ENCODE results near the gene OTOA.
"Not testable (repeated sequence)": the region's sequence is repeated elsewhere in the genome, so short reads cannot be mapped to it uniquely, and the experiment has no call there.

Gene OTOA

DNA sequence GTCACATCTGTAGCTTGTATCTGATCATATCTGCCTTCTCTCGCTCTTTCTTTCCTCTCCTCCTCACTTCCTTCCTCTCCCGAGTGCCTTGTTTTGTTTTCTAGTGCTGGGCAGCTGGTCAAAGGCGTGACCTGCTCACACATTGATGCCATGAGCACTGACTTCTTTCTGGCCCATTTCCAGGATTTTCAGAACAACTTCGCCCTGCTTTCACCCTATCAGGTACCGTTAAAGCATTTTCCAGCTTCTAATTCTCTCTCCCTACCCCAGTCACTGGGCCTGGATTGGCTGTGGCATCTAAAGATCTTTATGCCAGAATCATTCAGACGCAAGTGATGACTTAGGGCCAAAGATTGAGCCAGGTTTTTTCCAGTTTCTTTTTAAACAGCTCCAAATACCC lies 55.5 kb downstream of the OTOA start:
- FAIRE-seq (no peak), DNase-seq (ENCODE audit: low spot score) (no peak)

DNA sequence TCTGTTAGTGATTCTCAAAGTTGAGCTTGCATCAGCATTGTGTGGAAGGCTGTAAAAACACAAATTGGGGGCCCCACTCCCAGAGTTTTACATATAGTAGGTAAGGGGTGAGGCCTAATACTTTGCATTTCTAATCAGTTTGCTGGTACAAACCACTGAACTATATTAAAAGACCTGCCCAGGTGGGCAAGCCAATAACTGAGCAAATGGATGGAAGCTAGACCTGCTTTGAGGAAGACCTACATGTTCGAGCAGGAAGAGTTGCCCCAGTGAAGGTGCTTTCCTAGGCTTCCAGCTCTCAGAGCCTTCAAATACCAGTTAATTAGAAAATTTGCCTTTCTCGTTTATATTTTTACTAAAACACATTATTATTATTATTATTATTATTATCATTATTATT lies 56.8 kb downstream of the OTOA start:
- DNase-seq (ENCODE audit: low spot score): no peak
- no peak for FAIRE-seq

DNA sequence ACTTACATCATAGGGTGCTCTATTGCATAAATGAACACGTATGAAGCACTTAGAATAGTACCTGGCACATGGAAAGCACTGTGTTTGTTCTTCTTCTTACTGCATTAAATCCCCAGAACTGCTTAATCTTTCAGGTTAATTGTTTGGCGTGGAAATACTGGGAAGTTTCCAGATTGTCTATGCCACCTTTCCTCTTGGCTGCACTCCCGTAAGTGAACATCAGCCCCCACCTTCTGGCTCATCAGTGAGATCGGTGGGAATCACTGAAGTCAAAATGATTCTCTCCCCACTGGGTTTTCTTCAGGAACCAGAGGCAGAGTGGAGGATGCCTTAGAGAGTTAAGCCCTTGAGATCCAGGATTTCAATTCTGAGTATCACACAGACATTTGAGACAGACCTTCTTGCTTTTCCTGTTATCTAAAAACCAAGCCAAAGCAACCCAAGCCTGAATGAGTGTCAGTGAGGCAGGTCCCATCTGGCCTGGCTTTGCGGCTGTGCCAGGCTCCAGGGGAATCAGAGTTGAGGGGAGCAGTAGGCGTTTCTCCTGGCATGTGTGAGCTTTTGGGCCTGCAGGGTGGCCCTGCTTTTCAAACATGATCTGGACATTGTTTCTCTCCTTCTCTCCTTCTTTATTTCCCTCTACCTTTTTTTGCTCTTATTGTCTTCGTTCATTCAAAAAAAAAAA lies 59.1 kb downstream of the OTOA start:
- FAIRE-seq: no peak
- no peak for DNase-seq (ENCODE audit: low spot score)

GRCh38 chr16:21723532-21723931 lies 59.8 kb downstream of the OTOA start:
- DNase-seq (ENCODE audit: low spot score): no peak
- no peak for FAIRE-seq

DNA sequence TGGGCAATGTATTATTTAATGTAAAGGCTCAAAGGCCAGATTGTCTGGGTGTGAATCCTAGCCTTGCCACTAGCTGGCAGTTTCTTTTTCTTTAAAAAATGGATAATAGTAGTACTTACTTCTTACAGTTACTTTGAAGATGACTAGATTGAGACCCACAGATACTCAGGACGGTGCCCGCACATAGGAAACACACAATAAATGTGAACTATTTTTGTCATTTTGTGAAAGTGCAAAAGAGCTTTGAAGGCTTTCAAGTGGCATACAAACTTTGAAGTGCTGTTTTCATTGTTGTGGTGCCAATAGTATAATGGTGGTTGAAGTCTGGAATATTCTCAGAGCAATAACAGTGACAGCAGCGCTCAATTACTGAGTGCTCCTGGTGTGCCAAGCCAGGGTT lies 63.6 kb downstream of the OTOA start:
- FAIRE-seq: no peak
- no peak for DNase-seq (ENCODE audit: low spot score)

GRCh38 chr16:21731233-21731632 lies 67.5 kb downstream of the OTOA start:
- not testable (repeated sequence) for DNase-seq (ENCODE audit: low spot score); FAIRE-seq

DNA sequence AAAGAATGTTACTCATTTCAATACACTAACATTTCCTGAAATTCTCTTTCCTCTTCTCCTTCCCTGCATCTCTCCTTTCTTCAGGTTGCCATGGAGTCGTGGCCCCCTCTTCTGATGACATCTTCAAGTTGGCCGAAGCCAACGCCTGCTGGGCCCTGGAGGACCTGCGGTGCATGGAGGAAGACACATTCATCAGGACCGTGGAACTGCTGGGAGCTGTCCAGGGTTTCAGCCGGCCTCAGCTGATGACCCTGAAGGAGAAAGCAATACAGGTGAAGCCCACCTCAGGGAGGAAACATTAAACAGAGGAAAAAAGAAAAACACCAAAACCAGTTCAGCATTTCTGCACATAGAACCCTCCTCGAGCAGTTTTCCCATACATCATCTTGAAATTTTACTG lies 76.9 kb downstream of the OTOA start:
- FAIRE-seq; DNase-seq (ENCODE audit: low spot score): not testable (repeated sequence)

- FAIRE-seq; DNase-seq (ENCODE audit: low spot score): not testable (repeated sequence)
Measured at GRCh38 chr16:21756192-21757079, 92.7 kb downstream of the OTOA start.

- DNase-seq (ENCODE audit: low spot score); FAIRE-seq: not testable (repeated sequence)
Measured at GRCh38 chr16:21757080-21757671, 93.4 kb downstream of the OTOA start.

DNA sequence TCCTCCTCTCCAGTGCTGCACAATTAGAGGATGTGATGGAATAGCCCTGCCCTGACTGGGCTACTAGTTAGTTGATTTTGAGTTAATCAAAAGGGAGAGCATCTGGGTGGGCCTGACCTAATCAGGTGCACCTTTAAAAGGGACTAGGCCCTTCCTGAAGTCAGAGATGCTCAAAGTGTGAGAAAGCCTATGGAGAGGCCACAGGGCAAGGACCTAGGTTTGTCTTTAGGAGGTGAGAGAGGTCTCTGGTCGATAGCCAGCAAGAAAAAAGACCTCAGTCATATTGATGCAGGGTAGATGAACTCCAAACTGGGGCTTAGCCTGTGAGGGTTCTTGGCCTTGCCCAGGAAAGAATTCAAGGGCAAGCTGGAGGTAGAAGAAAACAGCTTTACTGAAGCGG lies 104.5 kb downstream of the OTOA start:
- not testable (repeated sequence) for DNase-seq (ENCODE audit: low spot score); FAIRE-seq

GRCh38 chr16:21768810-21769209 lies 105.0 kb downstream of the OTOA start:
- FAIRE-seq; DNase-seq (ENCODE audit: low spot score): not testable (repeated sequence)

DNA sequence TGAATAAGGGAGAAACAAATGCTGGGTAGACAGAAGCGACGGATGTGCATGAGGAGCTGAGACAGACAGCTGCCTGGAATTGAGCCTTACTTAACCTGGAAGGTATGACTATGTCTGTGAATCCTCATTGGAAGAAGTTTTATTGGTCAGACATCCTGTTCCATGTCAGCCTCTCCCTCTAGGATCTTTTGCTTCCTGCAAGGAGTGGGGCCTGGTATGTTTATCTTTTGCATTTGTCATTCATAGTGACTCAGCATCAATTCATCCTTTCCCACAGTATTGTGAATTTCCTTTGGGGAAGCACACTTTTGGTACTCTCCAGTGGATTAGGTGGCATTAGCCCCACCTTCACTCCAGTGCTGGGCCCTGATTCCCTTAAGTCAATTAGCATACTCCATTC lies 105.5 kb downstream of the OTOA start:
- DNase-seq (ENCODE audit: low spot score); FAIRE-seq: not testable (repeated sequence)

DNA sequence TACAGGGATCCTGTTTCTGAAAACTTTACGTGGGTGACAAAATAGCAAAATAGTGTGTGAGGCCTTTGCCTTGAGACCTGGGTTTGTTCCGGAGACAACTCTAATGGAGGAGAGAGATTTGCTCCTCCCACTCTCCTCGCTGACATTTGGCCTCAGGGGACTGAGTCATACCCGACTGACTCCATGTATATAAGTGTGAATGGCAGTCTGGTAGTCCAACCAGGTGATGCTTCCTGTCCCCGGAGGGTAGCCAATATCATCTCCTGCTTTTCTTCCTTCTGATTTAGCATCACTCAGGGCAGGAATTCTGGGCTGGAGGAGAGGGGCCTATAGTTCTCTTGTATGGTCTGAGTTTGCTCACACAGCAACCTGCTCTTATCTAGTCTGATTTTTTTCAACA lies 106.8 kb downstream of the OTOA start:
- not testable (repeated sequence) for DNase-seq (ENCODE audit: low spot score); FAIRE-seq

- FAIRE-seq; DNase-seq (ENCODE audit: low spot score): not testable (repeated sequence)
Measured at GRCh38 chr16:21772547-21773206, 108.9 kb downstream of the OTOA start.

DNA sequence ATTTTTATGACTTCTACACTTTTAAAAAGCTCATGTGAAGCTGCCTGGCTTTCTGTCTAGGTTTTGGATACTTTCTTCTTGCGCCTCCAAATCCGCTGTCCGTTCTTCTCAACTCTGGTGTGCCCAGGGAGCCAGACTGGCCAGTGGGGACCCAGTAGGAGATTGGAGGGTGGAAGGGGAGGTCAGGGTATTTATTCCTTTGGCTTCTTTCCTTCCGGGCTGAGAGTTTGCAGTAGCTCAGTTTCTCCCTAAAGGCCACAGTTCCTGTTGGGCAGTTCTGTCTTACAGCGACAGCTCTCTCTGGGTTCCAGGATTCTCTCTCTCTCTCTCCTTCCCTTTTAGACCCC lies 109.4 kb downstream of the OTOA start:
- FAIRE-seq: not testable (repeated sequence)

GRCh38 chr16:21780525-21780924 lies 116.8 kb downstream of the OTOA start:
- not testable (repeated sequence) for FAIRE-seq; DNase-seq (ENCODE audit: low spot score)

More for the DNA sequence above, 109.4 kb downstream of the OTOA start:
- not testable (repeated sequence) for DNase-seq (ENCODE audit: low spot score)

GRCh38 chr16:21790506-21790905 lies 126.7 kb downstream of the OTOA start:
- DNase-seq (ENCODE audit: low spot score); FAIRE-seq: not testable (repeated sequence)

DNA sequence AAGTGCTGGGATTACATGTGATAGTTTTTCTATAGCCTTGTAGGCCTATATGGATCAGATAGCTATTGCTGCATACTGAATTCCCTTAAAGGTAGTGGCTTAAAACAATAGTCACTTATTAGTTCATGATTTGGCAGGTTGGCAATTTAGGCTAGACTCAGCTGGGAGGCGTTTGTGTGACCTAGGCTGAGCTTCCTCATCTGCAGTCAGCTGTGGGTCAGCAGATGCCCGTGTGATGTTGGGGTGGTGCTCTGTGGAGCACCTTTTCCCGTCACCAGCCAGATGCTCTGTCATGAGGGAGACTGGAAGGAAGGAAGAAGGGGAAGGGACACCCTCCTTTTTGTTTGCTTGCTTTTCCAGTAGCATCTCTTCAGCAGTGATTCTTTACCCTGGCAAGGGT lies 129.5 kb downstream of the OTOA start:
- not testable (repeated sequence) for DNase-seq (ENCODE audit: low spot score); FAIRE-seq

- DNase-seq (ENCODE audit: low spot score); FAIRE-seq: not testable (repeated sequence)
Measured at GRCh38 chr16:21798601-21799000, 134.8 kb downstream of the OTOA start.

DNA sequence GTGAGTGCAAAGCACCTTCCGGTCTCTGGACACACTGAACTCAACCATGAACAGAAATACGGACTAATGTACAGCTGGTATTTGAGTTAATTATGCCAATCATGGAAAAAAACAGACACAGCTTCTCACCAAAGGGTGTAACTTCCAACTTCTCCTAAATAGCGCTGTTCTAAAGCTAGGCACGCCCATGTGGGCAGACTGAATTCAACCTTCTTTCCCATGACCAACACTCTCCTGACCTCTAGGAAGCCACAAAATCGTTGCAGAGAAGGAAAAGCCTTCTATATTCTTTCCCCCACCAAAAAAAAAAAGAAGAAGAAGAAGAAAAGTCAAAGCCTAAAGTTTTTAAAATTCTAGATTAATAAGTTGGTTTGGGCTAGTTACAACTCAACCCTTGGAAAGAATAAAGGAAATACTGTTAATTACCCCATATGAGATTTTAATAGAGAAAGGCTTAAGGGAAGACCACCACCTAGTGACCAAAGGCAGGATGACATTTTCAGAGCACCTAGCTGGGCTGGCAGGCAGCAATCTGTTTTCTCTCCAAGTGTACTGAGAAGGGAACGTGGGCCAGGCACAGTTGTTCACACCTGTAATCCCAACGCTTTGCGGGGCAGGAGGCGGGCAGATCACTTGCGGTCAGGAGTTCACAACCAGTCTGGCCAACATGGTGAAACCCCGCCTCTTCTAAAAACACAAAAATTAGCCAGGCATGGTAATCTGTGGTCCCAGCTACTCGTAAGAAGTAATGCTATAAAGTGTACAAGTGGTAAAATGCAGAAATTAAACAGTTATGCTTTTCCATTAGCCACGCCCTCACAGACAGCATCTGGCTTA lies 138.0 kb downstream of the OTOA start:
- DNase-seq (ENCODE audit: low spot score); FAIRE-seq: not testable (repeated sequence)

GRCh38 chr16:21802375-21802663 lies 138.6 kb downstream of the OTOA start:
- FAIRE-seq; DNase-seq (ENCODE audit: low spot score): not testable (repeated sequence)
